Glomerular endothelial cell (primary cell): ENCODE measurements around the gene TCF7L1. TPM values are rescaled to one million over a fixed set of nuclear protein-coding genes. Genes with fewer than 3 reads are reported as not detected.

ENCODE experiments used
- DNase-seq: peaks from one replicate; pipeline ENCODE4 v3.0.0-alpha.2; 2011; ENCODE audit warnings: low read depth, low spot score; ENCODE audit errors: extremely low read depth
- total RNA-seq: library from RNA; depleted of rRNA; stranded (reverse); fragments of >200 nt; gene quantifications from 2 replicates; pipeline ENCODE4 v1.2.3, GENCODE V29; 2015

The TCF7L1 gene
- total RNA-seq, 1 donor from 2014 or later = 16.7 TPM

- no peak for DNase-seq
These were observed 140.8 kb downstream of the TCF7L1 start for GRCh38 chr2:85273738-85274731.

GRCh38 chr2:85275984-85276540 is 142.9 kb downstream of the TCF7L1 start:
- no peak for DNase-seq

GRCh38 chr2:85276571-85277118 is 143.5 kb downstream of the TCF7L1 start:
- no peak for DNase-seq

- DNase-seq = no peak
These were observed 144.4 kb downstream of the TCF7L1 start for GRCh38 chr2:85277416-85278158.

- DNase-seq = no peak
These were observed 145.2 kb downstream of the TCF7L1 start for GRCh38 chr2:85278361-85278760.

GRCh38 chr2:85281553-85281952 is 148.4 kb downstream of the TCF7L1 start:
- no peak for DNase-seq

- no peak for DNase-seq
These were observed 149.7 kb downstream of the TCF7L1 start for GRCh38 chr2:85282914-85283313.

- DNase-seq = no peak
These were observed 150.4 kb downstream of the TCF7L1 start for GRCh38 chr2:85283641-85284040.

- no peak for DNase-seq
These were observed 153.7 kb downstream of the TCF7L1 start for GRCh38 chr2:85286918-85287317.

- DNase-seq = no peak
These were observed 154.5 kb downstream of the TCF7L1 start for GRCh38 chr2:85287721-85288120.

- no peak for DNase-seq
These were observed 155.1 kb downstream of the TCF7L1 start for GRCh38 chr2:85288244-85288725.

GRCh38 chr2:85291425-85292023 is 158.3 kb downstream of the TCF7L1 start:
- DNase-seq = no peak

GRCh38 chr2:85302121-85302520 is 168.9 kb downstream of the TCF7L1 start:
- no peak for DNase-seq

- DNase-seq = no peak
These were observed 170.8 kb downstream of the TCF7L1 start for GRCh38 chr2:85303780-85304531.

GRCh38 chr2:85307527-85307897 is 174.3 kb downstream of the TCF7L1 start:
- DNase-seq = no peak

- no peak for DNase-seq
These were observed 175.0 kb downstream of the TCF7L1 start for GRCh38 chr2:85308201-85308600.

GRCh38 chr2:85308896-85309555 is 175.8 kb downstream of the TCF7L1 start:
- DNase-seq = no peak

GRCh38 chr2:85309699-85310321 is 176.6 kb downstream of the TCF7L1 start:
- no peak for DNase-seq

GRCh38 chr2:85310330-85310729 is 177.1 kb downstream of the TCF7L1 start:
- no peak for DNase-seq
